KBM-7 (cell line): ENCODE data around the gene YWHAE.
"Not testable (repeated sequence)": the region's sequence is repeated elsewhere in the genome, so short reads cannot be mapped to it uniquely, and the experiment has no call there.

ENCODE experiments used
- DNase-seq: peaks from one replicate; pipeline ENCODE4 v3.0.0-alpha.2; 2015
- in situ Hi-C: fragments of 300-500 bp; cut with MboI; formaldehyde crosslinking; loops from 2 replicates; pipeline ENCODE4 v1.14.3; 2020; ENCODE audit warnings: low sequenced_read_pairs, low pct_unique_long_range_greater_than_20kb, mixed read lengths

The YWHAE gene

DNA sequence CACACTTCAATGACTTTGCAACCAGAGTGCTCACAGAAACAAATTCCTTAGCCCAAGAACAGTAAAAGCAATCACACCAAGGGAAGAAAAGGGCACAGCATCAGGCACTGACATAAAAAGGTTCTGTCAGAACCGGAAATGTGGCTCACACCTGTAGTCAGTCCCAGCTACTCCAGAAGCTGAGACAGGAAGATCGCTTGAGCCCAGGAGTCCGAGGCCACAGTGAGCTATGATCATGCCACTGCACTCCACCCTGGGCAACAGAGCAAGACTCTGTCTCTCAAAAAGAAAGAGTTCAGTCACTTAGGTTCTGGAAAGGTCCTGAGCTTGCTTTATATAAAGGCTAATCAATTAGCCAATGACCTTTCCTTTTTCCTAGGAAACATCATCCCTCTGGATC, 22.7 kb downstream of the YWHAE start:
- in situ Hi-C loops: no loop called here
- DNase-seq: no peak

DNA sequence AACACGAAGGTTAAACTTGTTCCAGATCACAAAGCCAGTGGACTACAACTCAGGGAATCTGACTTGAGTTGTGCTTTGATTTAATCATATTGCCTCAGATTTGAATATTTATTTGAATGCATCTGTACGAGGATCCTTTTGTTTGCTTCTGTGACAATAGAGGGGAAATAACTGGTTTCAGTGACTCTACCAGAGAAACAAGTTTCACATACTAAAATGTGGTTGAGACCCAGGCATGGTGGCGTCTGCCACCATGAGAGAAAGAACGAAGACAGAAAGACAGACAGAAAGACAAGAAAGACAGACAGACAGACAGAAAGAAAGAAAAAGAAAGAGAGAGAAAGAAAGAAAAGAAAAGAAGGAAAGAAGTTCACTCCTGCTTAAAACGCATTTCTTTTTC, 24.0 kb downstream of the YWHAE start:
- in situ Hi-C loops: no loop called here
- DNase-seq: no peak

DNA sequence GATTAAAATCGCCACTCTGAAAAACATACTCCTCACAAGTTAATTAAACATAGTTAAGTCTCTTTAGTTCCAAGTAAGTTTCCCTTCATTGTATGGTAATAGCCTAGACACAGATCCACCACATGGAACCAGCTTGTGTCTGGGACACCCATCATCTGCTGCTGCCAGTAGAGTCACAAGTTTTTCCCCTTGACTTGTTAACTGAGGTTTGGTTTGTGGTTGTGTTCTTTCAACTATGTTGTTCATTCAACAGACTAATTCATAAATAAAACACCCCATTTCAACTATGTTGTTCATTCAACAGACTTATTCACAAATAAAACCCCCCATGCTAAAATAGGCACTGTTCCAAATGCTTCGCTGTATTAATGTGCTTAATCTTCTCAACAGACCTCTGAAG, 24.4 kb downstream of the YWHAE start:
- DNase-seq: no peak
- in situ Hi-C loops: no loop called here

- no peak for DNase-seq
- in situ Hi-C loops: no loop called here
These were observed 25.4 kb downstream of the YWHAE start for GRCh38 chr17:1374431-1375177.

GRCh38 chr17:1373707-1374237, 26.2 kb downstream of the YWHAE start:
- DNase-seq: no peak
- in situ Hi-C loops: no loop called here

DNA sequence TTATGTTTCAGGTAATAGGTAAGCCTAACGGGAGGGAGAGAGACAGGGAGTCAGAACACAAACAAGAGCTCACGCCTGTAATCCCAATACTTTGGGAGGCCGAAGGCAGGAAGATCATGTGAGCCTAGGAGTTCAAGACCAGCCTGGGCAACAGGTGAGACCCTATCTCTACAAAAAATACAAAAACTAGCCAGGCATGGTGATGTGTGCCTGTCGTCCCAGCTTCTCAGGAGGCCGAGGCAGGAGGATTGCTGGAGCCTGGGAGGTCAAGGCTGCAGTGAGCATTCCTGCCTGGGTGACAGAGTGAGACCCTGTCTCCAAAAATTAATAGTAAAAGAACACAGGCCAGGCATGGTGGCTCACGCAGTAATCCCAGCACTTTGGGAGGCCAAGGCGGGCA, 27.4 kb downstream of the YWHAE start:
- no peak for DNase-seq
- in situ Hi-C loops: no loop called here

DNA sequence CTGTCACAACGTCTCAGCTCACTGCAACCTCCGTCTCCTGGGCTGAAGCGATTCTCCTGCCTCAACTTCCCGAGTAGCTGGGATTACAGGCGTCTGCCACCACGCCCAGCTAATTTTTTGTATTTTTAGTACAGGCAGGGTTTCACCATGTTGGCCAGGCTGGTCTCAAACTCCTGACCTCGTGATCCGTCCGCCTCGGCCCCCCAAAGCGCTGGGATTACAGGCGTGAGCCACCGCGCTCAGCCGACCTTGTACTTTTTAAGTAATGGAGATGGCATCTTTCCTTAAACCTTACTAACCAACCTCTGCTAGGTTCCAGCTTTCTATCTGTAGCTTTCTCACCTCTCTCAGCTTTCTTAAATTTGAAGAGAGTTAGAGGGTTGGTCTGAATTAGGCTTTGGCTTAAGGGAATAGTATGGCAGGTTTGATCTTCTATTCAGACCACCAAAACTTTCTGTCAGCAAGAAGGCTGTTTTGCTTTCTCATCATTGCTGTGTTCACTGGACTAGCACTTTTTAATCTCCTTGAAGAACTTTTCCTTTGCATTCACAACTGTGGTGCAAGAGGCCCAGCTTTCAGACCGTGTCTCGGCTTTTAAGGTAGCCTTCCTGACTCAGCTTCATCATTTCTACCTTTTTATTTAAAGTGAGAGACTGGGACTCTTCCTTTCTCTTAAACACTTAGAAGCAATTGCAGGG, 28.0 kb downstream of the YWHAE start:
- in situ Hi-C loops: no loop called here
- no peak for DNase-seq

DNA sequence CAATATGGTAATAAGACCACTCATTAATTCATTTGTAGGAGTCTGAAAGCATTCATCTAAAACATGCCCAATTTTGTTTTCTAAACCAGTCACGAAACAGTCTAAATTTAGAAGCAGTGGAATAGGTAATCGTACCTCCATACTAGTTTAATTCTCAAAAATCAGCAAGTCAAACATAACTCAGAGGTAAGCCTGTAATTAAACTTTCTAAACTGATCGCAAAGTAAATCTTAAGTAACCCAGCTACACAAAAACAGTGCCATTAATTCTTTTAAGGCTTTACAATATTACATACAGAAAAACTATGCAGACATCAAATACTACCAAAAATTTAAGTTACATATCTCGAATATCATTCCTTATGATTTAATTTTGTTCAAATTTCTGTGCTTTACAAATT, 31.4 kb downstream of the YWHAE start:
- DNase-seq: no peak
- in situ Hi-C loops: no loop called here

- no peak for DNase-seq
- in situ Hi-C loops: no loop called here
These were observed 32.7 kb downstream of the YWHAE start for GRCh38 chr17:1367351-1367745.

DNA sequence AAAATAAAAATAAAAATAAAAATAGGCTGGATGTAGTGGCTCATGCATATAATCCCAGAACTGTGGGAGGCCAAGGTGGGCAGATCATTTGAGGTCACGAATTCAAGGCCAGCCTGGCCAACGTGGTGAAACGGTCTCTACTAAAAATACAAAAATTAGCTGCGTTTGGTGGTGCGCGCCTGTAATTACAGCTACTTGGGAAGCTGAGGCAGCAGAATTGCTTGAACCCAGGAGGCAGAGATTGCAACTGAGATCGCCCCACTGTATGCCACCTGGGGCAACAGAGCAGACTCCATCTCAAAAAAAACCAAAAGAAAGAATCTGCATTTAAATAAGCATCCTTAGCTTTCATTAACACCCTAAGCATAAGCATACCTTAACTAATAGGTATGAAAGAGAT, 33.8 kb downstream of the YWHAE start:
- no peak for DNase-seq
- in situ Hi-C loops: no loop called here

DNA sequence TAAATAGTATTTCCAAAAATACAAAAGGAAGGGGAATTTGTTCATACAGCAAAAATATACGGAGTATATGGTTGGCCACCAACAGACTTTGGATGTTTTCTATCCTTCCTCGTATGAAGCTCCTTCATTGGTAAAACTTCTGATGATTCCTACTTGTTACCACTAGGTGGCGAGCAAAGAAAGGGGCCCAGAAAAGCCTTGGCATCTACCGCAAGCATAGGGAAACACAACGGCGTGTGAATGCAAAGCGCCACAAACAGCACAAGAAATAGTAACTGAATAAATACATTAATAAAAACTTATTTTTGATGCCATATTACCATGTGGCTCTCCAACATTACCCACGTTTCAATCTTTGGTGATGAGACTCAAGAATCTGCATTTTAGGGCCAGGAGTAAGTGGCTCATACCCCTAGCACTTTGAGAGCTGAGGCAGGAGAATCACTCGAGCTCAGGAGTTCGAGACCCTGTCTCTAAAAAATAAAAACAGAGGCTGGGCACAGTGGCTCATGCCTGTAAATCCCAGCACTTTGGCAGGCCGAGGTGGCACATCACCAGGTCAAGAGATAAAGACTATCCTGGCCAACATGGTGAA, 34.5 kb downstream of the YWHAE start:
- in situ Hi-C loops: no loop called here
- peak; percentile 81 for DNase-seq

GRCh38 chr17:1362964-1363363, 37.1 kb downstream of the YWHAE start:
- in situ Hi-C loops: no loop called here
- peak; percentile 69 for DNase-seq

- no peak for DNase-seq
- in situ Hi-C loops: no loop called here
These were observed 37.8 kb downstream of the YWHAE start for GRCh38 chr17:1362065-1362848.

DNA sequence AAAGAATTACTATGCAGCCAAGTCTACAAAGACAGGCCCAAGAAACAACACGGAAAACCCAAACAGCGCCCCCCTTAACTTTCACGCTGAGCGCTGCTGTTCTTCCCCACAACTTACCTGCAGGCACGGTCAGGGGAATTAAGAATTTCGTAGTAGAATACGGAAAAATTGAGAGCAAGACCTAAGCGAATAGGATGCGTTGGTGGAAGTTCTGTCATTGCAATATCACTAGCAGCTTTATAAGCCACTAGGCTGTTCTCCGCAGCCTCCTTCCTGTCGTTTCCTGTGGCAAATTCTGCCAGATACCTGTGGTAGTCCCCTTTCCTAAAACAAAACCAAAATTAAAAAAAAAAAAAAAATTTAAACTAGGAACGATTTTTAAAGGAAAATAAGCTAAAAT, 39.0 kb downstream of the YWHAE start:
- in situ Hi-C loops: no loop called here
- DNase-seq: no peak

GRCh38 chr17:1360315-1360714, 39.7 kb downstream of the YWHAE start:
- in situ Hi-C loops, DNase-seq: not testable (repeated sequence)

DNA sequence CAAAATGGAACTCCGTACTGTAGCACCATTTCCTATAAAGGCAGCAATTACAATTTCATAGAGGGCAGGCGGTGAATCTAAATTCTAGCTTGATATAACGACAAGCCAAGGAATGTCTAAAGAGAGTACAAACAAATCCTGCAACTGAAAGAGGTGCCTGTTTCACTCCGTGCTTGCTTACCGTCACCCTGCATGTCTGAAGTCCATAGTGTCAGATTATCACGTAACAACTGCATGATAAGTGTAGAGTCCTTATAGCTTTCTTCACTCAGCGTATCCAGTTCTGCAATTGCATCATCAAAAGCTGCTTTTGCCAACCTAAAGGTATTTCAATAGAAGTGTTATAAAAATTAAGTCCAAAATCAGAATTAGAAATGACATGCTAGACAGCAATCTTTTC, 46.0 kb downstream of the YWHAE start:
- no peak for DNase-seq
- in situ Hi-C loops: no loop called here

DNA sequence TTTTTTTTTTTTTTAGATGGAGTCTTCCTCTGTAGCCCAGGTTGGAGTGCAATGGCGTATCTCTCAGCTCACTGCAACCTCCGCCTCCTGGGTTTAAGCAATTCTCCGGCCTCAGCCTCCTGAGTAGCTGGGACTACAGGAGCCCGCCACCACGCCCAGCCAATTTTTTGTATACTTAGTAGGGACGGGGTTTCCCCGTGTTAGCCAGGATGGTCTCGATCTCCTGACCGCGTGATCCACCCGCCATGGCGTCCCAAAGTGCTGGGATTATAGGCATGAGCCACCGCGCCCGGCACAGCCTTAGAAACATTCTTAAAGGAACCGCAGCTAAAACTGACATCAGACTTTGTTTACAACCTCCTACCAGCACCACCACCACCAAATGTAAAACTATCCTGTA, 47.5 kb downstream of the YWHAE start:
- DNase-seq, in situ Hi-C loops: not testable (repeated sequence)

DNA sequence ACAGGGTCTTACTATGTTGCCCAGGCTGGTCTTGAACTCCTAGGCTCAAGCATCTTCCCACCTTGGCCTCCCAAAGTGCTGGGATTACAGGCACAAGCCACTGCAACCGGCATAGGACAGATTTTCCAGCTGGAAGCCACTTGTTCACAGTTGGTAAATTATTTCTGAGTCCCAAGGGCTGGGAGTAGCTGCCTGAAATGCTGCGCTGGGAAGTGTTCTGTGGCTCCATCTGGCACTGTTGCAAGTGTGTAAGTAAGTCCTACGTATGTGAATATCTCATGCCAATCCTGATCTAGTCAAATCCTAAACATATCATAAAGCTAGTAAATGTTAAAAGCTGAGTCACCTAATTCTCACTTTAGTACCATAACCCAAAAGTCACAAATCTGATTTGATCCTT, 48.1 kb downstream of the YWHAE start:
- DNase-seq: no peak
- in situ Hi-C loops: no loop called here

- in situ Hi-C loops: no loop called here
- no peak for DNase-seq
These were observed 48.7 kb downstream of the YWHAE start for GRCh38 chr17:1351275-1351674.
